Stimulated activated CD4-positive, alpha-beta T cell treated with anti-CD3 and anti-CD28 coated beads, Interleukin-2, amount 100 ng/mL, for 24 hours (primary cell): ENCODE measurements around the gene RASSF5.
"Not testable (repeated sequence)": the region's sequence is repeated elsewhere in the genome, so short reads cannot be mapped to it uniquely, and the experiment has no call there.

Source experiments
- DNase-seq, 2 donors: peaks; one replicate each; pipeline ENCODE4 v3.0.0-alpha.2; 2020

RASSF5 gene

GRCh38 chr1:206591226-206591625, 83.9 kb downstream of the RASSF5 start:
- DNase-seq, result no peak

GRCh38 chr1:206591696-206592095, 84.4 kb downstream of the RASSF5 start:
- no peak for DNase-seq

- DNase-seq, result no peak
These were observed 86.1 kb downstream of the RASSF5 start for GRCh38 chr1:206593351-206593925.

- DNase-seq, result no peak
These were observed 88.4 kb downstream of the RASSF5 start for GRCh38 chr1:206595581-206596318.

GRCh38 chr1:206596319-206596666, 89.0 kb downstream of the RASSF5 start:
- no peak for DNase-seq

- DNase-seq, result no peak
These were observed 93.2 kb downstream of the RASSF5 start for GRCh38 chr1:206600527-206600926.

- no peak for DNase-seq
These were observed 97.5 kb downstream of the RASSF5 start for GRCh38 chr1:206604861-206605260.

GRCh38 chr1:206606867-206607266, 99.5 kb downstream of the RASSF5 start:
- no peak for DNase-seq

- peak; percentile 67 to 68 for DNase-seq
These were observed 100.9 kb downstream of the RASSF5 start for GRCh38 chr1:206608108-206608698.

GRCh38 chr1:206609229-206609991, 102.1 kb downstream of the RASSF5 start:
- no peak for DNase-seq

- peak; percentile 97 for DNase-seq
These were observed 105.0 kb downstream of the RASSF5 start, which contains the start of gene EIF2D for GRCh38 chr1:206612129-206612876. Gene EIF2D (minus strand): TSS chr1:206612465. CDS start chr1:206612342, 123 bp downstream.

- DNase-seq, result not testable (repeated sequence)
These were observed 119.1 kb downstream of the RASSF5 start for GRCh38 chr1:206626396-206626795.

GRCh38 chr1:206628916-206629315, 121.6 kb downstream of the RASSF5 start:
- DNase-seq, result no peak

GRCh38 chr1:206631085-206631509, 123.8 kb downstream of the RASSF5 start:
- peak in 1 of 2 donors; percentile 24 for DNase-seq

- DNase-seq, result no peak
These were observed 126.4 kb downstream of the RASSF5 start for GRCh38 chr1:206633708-206634121.

GRCh38 chr1:206634365-206635079, 127.2 kb downstream of the RASSF5 start:
- DNase-seq, result peak; percentile 85 to 88

GRCh38 chr1:206635080-206635977, 128.0 kb downstream of the RASSF5 start, which contains the start of gene DYRK3:
Gene DYRK3 (plus strand): TSS chr1:206635536. CDS start chr1:206635704, 168 bp downstream.
- peak; percentile 93 to 96 for DNase-seq

GRCh38 chr1:206635978-206636345, 128.6 kb downstream of the RASSF5 start:
- DNase-seq, result peak in 1 of 2 donors; percentile 23

GRCh38 chr1:206636671-206637070, 129.3 kb downstream of the RASSF5 start:
- DNase-seq, result no peak

- no peak for DNase-seq
These were observed 130.3 kb downstream of the RASSF5 start for GRCh38 chr1:206637605-206638004.
